Putamen (tissue), 1 donor: Measurements from ENCODE around the gene GAPDHS.

Source experiments
- DNase-seq: peaks from one replicate; pipeline ENCODE4 v3.0.0-alpha.2; 2016; ENCODE audit warnings: low spot score

The GAPDHS gene

GRCh38 chr19:35557539-35558399 lies 24.5 kb downstream of the GAPDHS start:
- DNase-seq, result no peak

GRCh38 chr19:35558400-35559280 lies 25.4 kb downstream of the GAPDHS start:
- DNase-seq, result no peak

- DNase-seq, result no peak
These were observed 26.0 kb downstream of the GAPDHS start for GRCh38 chr19:35559281-35559659.

GRCh38 chr19:35559781-35560180 lies 26.5 kb downstream of the GAPDHS start:
- no peak for DNase-seq

- no peak for DNase-seq
These were observed 27.0 kb downstream of the GAPDHS start for GRCh38 chr19:35560271-35560670.

- DNase-seq, result no peak
These were observed 27.4 kb downstream of the GAPDHS start for GRCh38 chr19:35560677-35561076.

GRCh38 chr19:35561436-35561835 lies 28.2 kb downstream of the GAPDHS start:
- DNase-seq, result no peak

- no peak for DNase-seq
These were observed 29.1 kb downstream of the GAPDHS start for GRCh38 chr19:35562336-35562735.

- DNase-seq, result no peak
These were observed 29.5 kb downstream of the GAPDHS start for GRCh38 chr19:35562776-35563175.

GRCh38 chr19:35563207-35563829 lies 30.1 kb downstream of the GAPDHS start, which contains the start of gene ATP4A:
TSS of gene ATP4A (minus strand) at chr19:35563658. CDS start at chr19:35563629, 29 bp downstream.
- DNase-seq, result no peak

GRCh38 chr19:35565016-35565856 lies 32.0 kb downstream of the GAPDHS start:
- no peak for DNase-seq

- no peak for DNase-seq
These were observed 33.5 kb downstream of the GAPDHS start for GRCh38 chr19:35566738-35567137.

GRCh38 chr19:35569281-35569781 lies 36.1 kb downstream of the GAPDHS start:
- DNase-seq, result no peak

GRCh38 chr19:35571406-35571965 lies 38.2 kb downstream of the GAPDHS start:
- DNase-seq, result no peak

- DNase-seq, result no peak
These were observed 44.7 kb downstream of the GAPDHS start for GRCh38 chr19:35577918-35578317.

GRCh38 chr19:35578707-35579106 lies 45.5 kb downstream of the GAPDHS start:
- no peak for DNase-seq

GRCh38 chr19:35582760-35583159 lies 49.5 kb downstream of the GAPDHS start:
- DNase-seq, result no peak

- no peak for DNase-seq
These were observed 52.6 kb downstream of the GAPDHS start, which contains the start of gene PMIS2 for GRCh38 chr19:35585848-35586247. TSS of gene PMIS2 (plus strand) at chr19:35586173. CDS start at chr19:35586260, 87 bp downstream.

- no peak for DNase-seq
These were observed 54.1 kb downstream of the GAPDHS start for GRCh38 chr19:35587321-35587720.

- no peak for DNase-seq
These were observed 57.6 kb downstream of the GAPDHS start for GRCh38 chr19:35590875-35591274.

GRCh38 chr19:35592226-35592625 lies 59.0 kb downstream of the GAPDHS start:
- no peak for DNase-seq
